Measurements from ENCODE around the gene MRPS21.
A peak's percentile ranks its signal among the peaks of the same experiment; 100 is the strongest.

MRPS21 gene

DNA sequence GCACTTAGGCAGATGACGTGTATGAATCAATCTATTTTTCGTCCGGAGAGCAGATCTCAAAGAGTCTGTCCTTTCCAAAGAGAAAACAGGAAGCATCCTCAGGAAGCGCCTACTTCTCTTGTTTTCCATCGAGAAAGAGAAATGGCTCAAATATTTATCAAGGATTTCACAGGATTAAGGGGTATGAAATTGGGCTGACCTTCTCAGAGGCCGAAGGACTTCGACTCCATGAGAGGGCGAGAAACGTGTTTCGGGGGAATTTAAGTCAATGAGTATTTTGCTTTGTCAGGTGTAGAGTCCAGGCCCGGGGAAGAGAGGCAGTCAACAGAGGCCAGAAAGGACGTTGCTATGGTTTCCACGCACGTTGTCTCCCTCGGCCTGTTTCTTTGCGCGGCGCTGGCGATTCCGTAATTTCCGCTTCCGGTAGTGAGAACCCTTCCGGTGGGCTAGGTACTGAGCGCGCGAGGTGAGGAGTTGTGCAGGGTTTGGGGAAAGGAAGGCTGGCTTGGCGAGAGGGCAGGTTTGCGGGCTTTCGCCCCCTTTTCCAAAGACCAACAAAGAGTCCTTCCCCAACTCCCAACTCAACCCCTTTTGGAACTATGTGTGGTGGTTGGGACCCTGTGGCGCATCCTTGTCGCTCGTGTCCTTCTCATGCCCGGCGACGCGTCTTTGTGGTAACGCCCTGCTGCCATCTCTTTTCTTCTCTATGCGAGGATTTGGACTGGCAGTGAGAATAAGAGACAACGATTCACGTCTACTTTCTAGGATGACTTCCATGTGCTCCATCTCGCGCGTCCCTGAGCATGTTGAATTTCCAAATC, at the start of gene MRPS21:
TSS of gene MRPS21 (plus strand) at position 429 of the 821 bp plus-strand sequence. CDS start 506 bp downstream, outside the sequence.
- H3K79me2 ChIP-seq (ENCODE audit: insufficient read depth, low read length) = peaks cover 26% of the 10 kb centered on the region

DNA sequence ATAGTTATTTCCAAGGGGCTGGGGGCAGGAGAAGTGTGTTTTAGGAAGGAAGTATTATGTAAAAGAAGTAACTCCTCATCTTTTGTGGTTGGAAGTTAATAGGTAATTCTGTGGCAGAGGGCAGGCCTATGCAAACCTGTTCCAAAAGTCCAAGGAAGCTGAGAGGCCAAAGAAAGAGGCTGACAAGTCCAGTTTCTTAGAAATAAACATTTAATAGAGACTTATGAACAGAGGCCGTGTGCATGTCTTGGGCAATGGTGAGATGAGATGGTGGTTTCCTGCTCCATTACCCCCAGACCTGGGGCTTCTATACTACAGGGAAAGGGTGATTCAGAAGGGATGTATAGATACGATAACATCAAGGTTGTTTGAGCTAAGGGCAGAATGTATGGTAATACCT, 43.7 kb upstream of the MRPS21 start:
- Histone ChIP-seq H3K36me3 (ENCODE audit: insufficient read depth, low read length) (no peaks in the 10 kb centered on the region), H3K9me3 (ENCODE audit: insufficient read depth, low read length, severe bottlenecking) (no peaks in the 10 kb centered on the region), H3K4me1 (ENCODE audit: insufficient read depth, low read length) (no peaks in the 10 kb centered on the region), H3K27me3 (ENCODE audit: insufficient read depth, low read length, poor library complexity) (no peaks in the 10 kb centered on the region), H3K4me2 (ENCODE audit: insufficient read depth, low read length) (no peak overlapping the region), H3K9ac (ENCODE audit: low read depth, low read length) (no peak overlapping the region), H3K79me2 (ENCODE audit: insufficient read depth, low read length) (no peaks in the 10 kb centered on the region), H2AFZ (ENCODE audit: low read depth, low read length) (no peak overlapping the region), H3K4me3 (ENCODE audit: low read depth in 1 of 2, low read length in 2 of 2) (no peak overlapping the region), H3K27ac (ENCODE audit: low read length) (no peak overlapping the region), H4K20me1 (ENCODE audit: insufficient read depth, low read length) (no peaks in the 10 kb centered on the region)
- ATAC-seq (ENCODE audit: insufficient read depth, low read depth) (no peak), DNase-seq (no peak)
- TF ChIP-seq, protein P1, sequence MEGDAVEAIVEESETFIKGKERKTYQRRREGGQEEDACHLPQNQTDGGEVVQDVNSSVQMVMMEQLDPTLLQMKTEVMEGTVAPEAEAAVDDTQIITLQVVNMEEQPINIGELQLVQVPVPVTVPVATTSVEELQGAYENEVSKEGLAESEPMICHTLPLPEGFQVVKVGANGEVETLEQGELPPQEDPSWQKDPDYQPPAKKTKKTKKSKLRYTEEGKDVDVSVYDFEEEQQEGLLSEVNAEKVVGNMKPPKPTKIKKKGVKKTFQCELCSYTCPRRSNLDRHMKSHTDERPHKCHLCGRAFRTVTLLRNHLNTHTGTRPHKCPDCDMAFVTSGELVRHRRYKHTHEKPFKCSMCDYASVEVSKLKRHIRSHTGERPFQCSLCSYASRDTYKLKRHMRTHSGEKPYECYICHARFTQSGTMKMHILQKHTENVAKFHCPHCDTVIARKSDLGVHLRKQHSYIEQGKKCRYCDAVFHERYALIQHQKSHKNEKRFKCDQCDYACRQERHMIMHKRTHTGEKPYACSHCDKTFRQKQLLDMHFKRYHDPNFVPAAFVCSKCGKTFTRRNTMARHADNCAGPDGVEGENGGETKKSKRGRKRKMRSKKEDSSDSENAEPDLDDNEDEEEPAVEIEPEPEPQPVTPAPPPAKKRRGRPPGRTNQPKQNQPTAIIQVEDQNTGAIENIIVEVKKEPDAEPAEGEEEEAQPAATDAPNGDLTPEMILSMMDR (IDR thresholded peaks at IDR 0.05; ENCODE audit: borderline replicate concordance, extremely low read depth, low read length, poor library complexity, severe bottlenecking) = no peak
- TF ChIP-seq EZH2 (IDR thresholded peaks at IDR 0.05; ENCODE audit: borderline replicate concordance, low read depth, low read length, severe bottlenecking) = no peak

More for the DNA sequence above, at the start of gene MRPS21:
- no peaks in the 10 kb centered on the region for H3K9me3 ChIP-seq (ENCODE audit: insufficient read depth, low read length, severe bottlenecking)
- peak within 1 kb of the TSS; percentile 76 for H3K4me2 ChIP-seq (ENCODE audit: insufficient read depth, low read length)
- peak; percentile 80 for DNase-seq
- peaks cover 6% of the 10 kb centered on the region; the same call in 1 of the 2 replicates for H3K36me3 ChIP-seq (ENCODE audit: insufficient read depth, low read length)
- H4K20me1 ChIP-seq (ENCODE audit: insufficient read depth, low read length) = no peaks in the 10 kb centered on the region
- H2AFZ ChIP-seq (ENCODE audit: low read depth, low read length) = peak within 1 kb of the TSS; percentile 76
- H3K4me3 ChIP-seq (ENCODE audit: low read depth in 1 of 2, low read length in 2 of 2) = peak within 1 kb of the TSS; percentile 77 to 85
- H3K27ac ChIP-seq (ENCODE audit: low read length) = peak within 1 kb of the TSS; percentile 74
- peak; percentile 98 for ATAC-seq (ENCODE audit: insufficient read depth, low read depth)
- H3K4me1 ChIP-seq (ENCODE audit: insufficient read depth, low read length) = peaks cover 21% of the 10 kb centered on the region
- TF ChIP-seq, protein P1 (IDR thresholded peaks at IDR 0.05; ENCODE audit: borderline replicate concordance, extremely low read depth, low read length, poor library complexity, severe bottlenecking) = no peak
- TF ChIP-seq EZH2 (IDR thresholded peaks at IDR 0.05; ENCODE audit: borderline replicate concordance, low read depth, low read length, severe bottlenecking) = no peak
- peak within 1 kb of the TSS; percentile 71 for H3K9ac ChIP-seq (ENCODE audit: low read depth, low read length)
- H3K27me3 ChIP-seq (ENCODE audit: insufficient read depth, low read length, poor library complexity) = no peaks in the 10 kb centered on the region

DNA sequence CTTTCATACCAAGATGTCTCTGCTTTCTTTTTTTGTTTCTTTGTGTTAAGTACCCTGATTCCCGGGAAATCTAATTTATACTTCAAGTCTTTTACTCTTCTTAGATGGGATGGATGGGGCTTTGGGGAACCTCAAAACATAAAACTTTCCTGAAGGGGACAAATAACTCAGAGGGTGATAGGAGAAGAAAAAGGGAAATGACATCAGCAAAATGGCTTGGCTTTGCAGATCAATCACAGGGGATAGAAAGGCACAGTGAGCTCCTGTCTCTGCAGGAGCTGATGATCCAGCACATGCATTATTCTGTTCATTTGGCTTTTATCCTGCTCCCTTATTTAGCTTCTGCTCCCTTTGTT, 37.5 kb upstream of the MRPS21 start:
- Histone ChIP-seq H3K79me2 (ENCODE audit: insufficient read depth, low read length) (no peaks in the 10 kb centered on the region), H4K20me1 (ENCODE audit: insufficient read depth, low read length) (no peaks in the 10 kb centered on the region), H3K4me2 (ENCODE audit: insufficient read depth, low read length) (0 out of 2 replicates have a peak overlapping the region, but pooled peaks have one; percentile 32), H3K9me3 (ENCODE audit: insufficient read depth, low read length, severe bottlenecking) (no peaks in the 10 kb centered on the region), H3K27me3 (ENCODE audit: insufficient read depth, low read length, poor library complexity) (peaks cover 34% of the 10 kb centered on the region), H3K27ac (ENCODE audit: low read length) (no peak overlapping the region), H2AFZ (ENCODE audit: low read depth, low read length) (no peak overlapping the region), H3K4me1 (ENCODE audit: insufficient read depth, low read length) (peaks cover 7% of the 10 kb centered on the region), H3K36me3 (ENCODE audit: insufficient read depth, low read length) (no peaks in the 10 kb centered on the region), H3K9ac (ENCODE audit: low read depth, low read length) (no peak overlapping the region), H3K4me3 (ENCODE audit: low read depth in 1 of 2, low read length in 2 of 2) (no peak overlapping the region)
- DNase-seq (no peak), ATAC-seq (ENCODE audit: insufficient read depth, low read depth) (no peak)
- TF ChIP-seq, protein P1 (IDR thresholded peaks at IDR 0.05; ENCODE audit: borderline replicate concordance, extremely low read depth, low read length, poor library complexity, severe bottlenecking) = no peak
- TF ChIP-seq EZH2 (IDR thresholded peaks at IDR 0.05; ENCODE audit: borderline replicate concordance, low read depth, low read length, severe bottlenecking) = no peak

Measured in DND-41 (cell line).